ENCODE data around the gene DNPH1.

DNA sequence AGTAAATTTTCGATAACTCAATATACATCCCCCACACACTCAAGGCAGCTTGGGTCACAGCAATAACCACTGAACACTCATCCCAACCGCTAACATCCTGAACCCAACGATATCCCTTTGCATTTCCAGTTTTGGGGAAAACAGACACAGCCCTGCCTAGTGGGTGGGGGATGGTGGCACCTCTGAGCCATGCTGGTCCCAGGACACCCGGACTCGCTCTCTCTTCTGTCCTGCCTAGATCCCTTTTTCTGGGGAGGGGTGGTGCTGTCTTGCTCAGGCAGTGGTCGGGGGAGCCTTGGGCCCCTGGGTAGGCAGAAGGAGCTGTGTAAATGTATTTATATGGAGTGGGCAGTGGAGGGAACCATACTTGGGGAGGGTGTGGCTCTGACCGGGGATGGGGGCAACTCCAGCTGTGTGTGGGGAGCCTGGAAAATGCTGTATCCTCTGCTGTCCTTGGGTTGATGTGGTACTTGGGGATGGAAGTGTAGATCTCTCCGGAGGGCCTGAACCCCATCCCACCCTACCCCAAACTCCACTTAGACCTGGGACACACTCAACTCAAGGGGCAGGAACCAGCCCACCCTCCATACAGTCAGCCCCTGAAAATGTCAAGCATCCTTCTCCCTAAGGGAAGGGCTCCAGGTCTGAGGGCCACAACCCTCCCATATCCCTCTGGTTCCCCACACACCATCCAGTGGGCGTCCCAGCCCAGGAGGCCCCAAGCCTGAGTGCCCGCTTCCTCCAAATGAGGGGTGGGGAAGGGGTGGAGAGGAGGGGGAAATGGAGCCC lies 45.0 kb upstream of the DNPH1 start:
- TF ChIP-seq, protein P1, sequence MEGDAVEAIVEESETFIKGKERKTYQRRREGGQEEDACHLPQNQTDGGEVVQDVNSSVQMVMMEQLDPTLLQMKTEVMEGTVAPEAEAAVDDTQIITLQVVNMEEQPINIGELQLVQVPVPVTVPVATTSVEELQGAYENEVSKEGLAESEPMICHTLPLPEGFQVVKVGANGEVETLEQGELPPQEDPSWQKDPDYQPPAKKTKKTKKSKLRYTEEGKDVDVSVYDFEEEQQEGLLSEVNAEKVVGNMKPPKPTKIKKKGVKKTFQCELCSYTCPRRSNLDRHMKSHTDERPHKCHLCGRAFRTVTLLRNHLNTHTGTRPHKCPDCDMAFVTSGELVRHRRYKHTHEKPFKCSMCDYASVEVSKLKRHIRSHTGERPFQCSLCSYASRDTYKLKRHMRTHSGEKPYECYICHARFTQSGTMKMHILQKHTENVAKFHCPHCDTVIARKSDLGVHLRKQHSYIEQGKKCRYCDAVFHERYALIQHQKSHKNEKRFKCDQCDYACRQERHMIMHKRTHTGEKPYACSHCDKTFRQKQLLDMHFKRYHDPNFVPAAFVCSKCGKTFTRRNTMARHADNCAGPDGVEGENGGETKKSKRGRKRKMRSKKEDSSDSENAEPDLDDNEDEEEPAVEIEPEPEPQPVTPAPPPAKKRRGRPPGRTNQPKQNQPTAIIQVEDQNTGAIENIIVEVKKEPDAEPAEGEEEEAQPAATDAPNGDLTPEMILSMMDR (IDR thresholded peaks at IDR 0.05), result no peak
- no peak for TF ChIP-seq POLR2A (IDR thresholded peaks at IDR 0.05)
